ENCODE measurements around the gene AFF4.
"Not testable (repeated sequence)": the region's sequence is repeated elsewhere in the genome, so short reads cannot be mapped to it uniquely, and the experiment has no call there.

Gene AFF4

DNA sequence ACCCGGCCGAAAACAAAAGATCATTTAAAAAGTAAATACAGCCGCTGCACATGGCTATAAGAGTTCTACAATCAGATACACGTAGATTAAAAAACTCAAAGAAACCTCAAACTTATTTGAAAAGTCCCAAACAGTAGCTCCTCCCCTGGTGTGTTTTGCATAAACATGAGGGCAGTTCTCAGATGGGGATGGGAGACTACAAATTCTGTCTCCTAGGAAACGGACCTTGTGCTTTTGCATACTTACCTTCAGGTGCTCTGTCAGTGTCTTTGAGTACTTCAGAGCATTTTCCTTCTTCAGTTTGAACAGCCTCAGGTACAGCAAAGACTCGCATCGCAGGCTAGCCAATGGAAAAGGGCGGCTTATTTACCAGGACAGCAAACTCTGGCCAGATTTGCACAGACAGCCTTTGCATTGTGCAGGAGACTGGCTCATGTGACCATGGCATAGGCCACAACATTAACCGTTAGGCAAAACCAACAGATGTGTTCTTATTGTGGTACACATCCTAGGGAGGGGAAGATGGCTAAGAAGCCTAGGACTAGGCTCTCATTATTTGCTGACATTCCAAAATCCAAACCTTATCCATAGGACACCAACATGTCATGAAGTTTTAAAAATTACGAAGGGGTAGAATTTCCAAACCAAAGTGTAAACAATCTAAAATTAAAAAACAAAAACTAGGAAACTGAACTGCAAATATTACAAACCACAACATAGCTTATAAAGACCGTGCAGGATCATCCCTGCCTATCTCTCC is 77.2 kb downstream of the AFF4 start:
- DNase-seq, result no peak

DNA sequence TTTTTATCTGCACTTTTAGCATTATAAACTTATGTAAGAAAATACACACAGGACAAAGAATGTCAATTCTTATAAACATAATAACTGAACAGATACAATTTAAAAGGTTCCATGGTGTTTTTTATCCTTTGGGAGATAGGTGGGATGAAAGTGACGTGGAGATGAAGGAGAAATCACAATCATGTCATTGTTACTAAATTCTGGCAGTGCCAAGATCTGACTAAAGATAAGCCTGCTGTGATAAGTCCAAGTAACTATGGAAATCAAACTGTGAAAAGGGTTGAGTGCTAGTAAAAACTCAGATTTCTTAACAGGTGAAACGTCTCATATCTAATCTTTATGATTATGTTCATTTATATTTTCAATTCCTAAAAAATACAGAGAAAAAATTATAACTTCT is 78.9 kb downstream of the AFF4 start:
- no peak for DNase-seq

DNA sequence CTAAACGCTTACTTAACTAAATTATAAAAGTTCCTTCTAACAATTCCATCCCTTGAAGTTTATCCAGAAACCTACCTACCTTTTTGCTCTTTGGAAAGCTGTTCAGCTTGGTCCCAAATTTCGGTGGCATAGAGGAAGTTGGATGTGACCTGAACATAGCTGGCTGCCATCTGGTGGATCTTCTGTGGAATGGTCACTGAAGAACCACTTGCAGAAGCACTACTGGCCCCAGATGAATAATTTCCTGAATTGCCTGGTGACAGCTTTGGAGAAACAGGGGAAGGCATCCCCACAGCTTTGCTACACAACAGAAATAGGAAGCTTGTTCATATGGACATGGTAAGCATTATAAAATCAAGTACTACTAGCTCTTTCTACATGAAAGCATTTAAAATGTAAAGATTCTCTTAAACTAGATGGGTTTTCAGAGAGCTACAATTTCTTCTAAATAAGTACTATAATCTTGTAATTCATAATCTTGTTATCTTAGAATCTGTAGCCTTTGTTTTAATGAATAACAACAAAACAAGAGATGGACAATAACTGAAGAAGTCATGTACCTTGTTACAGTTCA is 80.1 kb downstream of the AFF4 start:
- DNase-seq, result peak; percentile 76 to 89 (median 84)

DNA sequence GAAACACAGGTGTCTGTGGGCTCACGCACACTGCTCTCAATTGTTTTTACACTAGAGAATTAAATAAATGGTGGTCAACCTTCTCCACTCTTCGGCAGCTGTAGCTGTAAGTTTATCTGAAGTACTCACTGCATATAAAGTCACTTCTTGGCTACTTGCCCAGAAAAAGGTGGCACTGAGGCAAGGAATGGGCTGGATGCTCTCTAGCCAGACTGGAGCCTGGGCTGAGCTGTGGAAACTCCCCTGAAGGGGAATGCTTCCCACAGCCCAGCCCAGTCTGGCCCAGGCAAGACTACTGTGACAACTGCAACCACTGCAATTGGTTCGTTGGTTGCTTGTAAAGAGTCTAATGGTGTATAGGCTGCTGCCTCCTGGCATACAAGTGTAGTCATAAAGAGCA is 85.5 kb downstream of the AFF4 start:
- no peak for DNase-seq

DNA sequence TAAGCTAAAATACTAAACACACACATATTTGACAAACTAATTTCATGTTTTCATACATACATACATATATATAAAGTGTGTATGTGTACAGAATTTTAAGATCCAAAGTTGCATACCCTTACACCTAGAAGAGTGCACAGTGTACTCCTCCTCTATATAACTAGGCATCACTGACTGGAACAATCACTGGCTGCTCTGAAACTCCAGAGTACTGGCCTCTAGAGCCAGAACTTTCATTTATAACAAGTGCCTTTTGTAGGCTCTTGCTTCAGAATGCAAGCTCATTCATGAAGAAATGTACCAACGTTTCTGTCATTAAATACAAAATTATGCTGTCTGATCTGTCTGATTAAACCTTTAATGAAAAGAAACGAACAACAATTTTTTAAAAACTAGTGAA is 86.0 kb downstream of the AFF4 start:
- no peak for DNase-seq

DNA sequence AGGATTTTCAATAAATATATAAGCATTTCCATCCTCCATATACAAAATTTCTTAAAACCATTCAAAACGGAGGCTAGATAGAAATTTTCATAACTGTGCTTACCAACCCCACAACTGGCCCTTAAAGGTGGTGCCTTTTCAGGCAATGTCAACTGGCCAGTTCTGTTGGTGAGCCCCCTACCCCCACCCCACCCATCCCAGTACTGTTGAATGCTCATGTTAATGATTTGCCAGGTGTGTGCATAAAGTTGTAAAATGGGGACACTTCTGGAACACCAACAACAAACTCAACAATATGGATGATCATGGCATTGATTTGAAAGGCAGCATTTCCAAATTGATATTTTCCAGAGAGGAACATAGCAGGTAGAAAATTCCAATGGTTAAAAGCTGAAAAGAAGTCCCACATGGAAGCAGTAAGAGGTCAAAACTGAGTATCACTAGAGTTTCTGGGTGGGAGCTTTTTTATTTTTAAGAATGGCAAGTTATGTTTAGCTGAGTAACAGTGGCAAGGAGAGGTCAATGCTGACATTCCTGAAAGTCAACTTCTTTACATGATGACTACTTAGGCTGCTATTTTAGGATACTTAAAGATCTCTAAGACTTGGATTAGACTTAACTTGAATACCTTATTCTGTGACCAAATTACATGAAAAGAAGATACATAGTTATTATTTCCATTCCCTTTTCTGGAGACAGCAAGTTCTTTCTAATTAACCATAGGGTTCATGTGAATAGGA is 87.2 kb downstream of the AFF4 start:
- no peak for DNase-seq

DNA sequence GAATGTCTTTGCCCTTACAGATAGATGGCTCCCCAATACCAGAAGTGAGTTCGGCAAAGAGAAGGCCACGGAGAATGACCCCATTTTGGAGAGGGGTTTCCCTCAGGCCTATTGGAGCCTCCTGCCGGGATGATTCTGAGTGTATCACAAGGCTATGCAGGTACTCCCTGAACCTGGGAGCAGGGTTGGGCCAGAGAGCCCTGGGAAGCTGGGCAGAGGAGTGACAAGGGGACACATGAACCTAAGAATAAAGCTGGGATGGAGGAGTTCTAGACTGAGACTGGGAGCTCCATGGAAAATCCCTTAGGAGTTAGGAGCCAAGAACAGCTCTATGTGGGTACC is 89.5 kb downstream of the AFF4 start:
- no peak for DNase-seq

DNA sequence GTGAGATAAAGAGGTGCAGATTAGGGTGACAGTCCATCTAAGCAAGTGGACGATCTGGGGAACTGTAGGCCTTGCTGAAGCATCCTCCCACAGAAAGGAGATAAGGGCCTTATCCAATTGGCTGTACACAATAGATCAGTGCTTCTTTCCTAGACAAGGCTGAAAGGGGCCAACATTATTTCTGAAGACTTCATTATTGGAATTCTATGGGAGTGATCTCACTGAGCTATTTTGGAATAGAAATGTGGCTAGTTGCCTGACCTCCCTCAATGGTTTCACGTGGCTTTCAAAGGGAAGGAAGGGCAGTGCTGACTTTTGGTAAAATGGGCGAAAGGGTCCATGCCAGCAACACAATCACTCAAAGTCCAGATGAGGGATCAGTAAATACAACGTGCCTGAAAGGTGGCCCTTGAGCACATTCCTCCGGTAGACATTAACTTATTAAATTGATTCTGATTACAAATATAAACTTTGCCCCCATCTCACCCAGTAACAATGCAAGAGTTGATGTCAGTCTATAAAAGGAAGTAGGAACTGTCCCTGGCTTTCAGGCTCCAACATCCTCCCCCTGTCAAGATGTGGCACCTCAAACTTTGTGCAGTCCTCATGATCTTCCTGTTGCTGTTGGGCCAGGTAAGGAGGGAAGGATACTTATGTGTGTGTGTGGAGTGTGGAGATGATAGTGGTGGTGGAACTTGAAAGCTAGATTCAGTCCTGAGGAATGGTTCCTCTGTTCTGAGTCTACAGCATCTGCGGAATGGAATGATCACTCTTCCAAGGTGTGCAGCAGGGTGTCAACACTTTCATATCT is 90.1 kb downstream of the AFF4 start, which contains the start of gene LEAP2:
Gene LEAP2, plus strand, starts transcription at position 550 of the 811 bp plus-strand sequence. Its CDS starts 27 bp downstream, at position 577.
- no peak for DNase-seq

DNA sequence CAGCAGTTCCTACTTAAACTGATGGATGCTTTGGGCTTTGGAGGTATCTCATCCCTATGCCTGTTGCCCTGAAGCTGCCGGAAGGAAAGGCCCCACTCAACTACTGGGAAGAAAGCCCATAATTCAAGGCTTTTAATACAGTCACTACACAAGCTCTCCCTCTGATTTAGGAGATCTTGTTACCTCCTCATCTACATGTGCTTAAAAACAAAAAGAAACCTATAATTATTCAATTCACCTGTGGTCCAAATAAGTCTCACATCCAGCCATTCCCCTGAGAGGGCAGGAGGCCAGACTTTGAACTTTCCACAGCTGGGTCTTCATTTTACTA is 90.7 kb downstream of the AFF4 start:
- no peak for DNase-seq

DNA sequence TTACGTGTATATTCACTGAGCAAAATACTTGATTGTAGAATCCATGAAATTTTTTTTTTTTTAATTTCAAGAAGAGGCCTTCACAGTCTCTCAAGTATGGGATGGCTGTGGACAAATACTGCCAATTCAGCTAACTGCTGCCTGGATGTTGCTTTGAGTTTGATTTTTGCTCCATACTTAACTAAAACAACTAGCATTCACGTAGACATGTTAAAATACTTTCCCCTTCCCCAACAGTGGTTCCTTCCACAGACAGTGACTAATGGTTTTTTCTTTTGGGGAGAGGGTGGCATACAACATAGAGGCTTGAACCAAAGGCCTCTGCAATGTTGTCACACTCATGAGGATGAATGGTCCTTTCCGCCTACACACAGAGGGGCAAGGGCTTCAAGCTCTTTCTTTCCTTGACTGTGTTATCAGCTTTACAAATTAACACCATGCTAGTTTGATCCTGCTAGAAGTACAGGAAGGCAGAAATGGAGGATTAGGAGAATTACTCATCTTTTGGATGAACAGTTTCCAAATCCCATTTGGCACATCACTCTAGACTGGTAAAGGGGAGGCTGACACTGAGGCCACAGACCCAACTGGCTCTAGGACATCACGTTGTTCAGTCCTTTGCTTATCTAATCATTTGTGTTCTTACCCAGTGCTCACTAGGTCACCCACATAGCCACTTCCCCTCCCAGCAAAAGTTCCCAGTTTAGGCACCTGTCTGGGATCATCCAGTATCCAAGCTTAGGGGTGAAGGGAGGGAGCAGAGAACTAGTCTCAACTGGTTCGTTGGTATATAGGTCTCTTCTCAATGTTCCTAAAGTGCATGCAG is 91.8 kb downstream of the AFF4 start:
- DNase-seq, result no peak

DNA sequence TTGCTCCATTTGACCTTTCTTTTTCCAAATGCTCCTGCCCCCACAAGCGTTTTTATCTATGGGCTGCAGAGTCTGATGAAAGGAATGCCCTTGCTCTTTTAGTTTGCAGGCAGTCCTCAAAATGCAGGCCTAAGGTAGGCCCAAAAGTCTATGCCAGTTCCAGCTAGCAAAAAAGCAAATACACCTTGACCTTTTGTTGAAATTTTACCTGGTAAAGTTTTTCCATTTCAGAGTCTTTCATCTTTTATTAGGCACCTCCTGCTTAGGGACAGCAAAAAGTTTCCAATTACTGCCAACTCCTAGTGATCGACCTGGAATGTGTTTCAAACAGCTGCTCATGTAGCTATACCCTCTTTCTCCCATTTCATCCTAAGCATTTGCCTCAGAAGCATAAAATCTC is 92.6 kb downstream of the AFF4 start:
- DNase-seq, result no peak

DNA sequence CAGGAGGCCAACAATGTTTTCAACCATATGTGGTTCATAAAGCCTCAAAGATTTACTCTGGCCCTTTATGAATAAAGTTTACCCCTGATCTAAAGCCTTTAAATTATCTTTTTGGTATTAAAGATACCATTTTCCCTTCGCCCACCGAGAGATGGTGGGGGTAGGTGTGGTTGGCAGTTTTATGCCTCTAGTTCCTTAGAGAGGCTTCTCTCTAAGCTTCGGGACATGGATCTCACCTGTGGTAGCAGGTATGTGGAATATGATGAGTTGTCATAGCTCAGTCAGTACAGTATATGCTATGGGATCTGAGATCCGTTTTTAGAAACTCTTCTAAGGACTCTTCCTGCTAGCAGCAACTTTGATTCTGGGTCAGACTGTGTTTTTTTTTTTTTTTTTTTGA is 94.7 kb downstream of the AFF4 start:
- no peak for DNase-seq

DNA sequence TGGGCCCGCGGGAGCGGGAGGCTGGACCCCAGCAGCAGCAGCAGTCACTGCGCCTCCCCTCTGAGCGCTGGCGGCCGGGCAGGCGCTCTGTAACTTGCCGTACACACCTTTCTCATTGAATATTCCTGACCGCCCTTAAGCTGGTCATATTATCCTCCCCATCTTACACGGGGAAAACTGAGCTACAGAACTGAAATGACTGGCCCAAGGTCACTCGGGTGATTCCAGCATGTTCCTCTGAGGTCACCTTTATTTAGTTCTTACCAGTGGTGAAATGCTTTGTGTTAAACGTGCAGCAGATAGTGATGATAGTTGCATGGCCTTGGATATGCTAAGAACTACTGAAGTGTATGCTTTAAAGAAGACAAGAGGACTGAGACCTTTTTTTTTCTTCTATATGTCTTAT is 96.4 kb downstream of the AFF4 start:
- DNase-seq, result no peak

DNA sequence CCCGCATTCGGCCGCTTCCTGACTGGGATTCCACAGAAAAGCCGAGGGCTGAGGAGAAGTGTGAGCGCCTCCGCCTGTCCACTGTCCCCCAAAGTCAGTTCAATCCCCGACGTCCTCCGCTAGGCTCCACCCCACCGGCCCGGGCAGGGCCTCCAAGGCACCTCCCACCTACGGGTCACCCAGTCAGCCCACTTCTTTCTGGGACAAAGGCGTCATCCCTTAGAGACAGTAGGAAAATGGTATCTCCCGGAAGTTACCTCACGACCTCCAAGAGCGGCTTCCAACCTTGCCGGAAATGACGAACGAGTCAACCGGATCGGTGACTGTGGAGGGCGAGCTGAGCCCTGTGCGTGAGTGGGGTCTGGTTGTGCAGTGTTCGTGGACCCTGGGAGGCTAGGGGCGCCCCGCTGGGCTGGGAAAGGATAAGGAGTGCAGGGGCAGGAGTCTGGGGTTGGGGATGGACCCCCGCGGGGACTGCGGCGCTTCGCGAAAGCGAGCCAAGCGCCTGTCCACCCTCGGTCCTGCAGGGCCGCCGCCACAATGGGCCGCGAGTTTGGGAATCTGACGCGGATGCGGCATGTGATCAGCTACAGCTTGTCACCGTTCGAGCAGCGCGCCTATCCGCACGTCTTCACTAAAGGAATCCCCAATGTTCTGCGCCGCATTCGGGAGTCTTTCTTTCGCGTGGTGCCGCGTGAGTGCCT is 96.9 kb downstream of the AFF4 start, which contains the start of the genes GDF9 and UQCRQ:
Gene GDF9, minus strand, starts transcription at position 128 of the 704 bp plus-strand sequence. CDS start 1,936 bp downstream, outside the sequence.
Gene UQCRQ, plus strand, starts transcription at position 301 of the 704 bp plus-strand sequence. Its CDS starts 240 bp downstream, at position 541.
- DNase-seq, result peak; percentile 98 to 100 (median 98)

DNA sequence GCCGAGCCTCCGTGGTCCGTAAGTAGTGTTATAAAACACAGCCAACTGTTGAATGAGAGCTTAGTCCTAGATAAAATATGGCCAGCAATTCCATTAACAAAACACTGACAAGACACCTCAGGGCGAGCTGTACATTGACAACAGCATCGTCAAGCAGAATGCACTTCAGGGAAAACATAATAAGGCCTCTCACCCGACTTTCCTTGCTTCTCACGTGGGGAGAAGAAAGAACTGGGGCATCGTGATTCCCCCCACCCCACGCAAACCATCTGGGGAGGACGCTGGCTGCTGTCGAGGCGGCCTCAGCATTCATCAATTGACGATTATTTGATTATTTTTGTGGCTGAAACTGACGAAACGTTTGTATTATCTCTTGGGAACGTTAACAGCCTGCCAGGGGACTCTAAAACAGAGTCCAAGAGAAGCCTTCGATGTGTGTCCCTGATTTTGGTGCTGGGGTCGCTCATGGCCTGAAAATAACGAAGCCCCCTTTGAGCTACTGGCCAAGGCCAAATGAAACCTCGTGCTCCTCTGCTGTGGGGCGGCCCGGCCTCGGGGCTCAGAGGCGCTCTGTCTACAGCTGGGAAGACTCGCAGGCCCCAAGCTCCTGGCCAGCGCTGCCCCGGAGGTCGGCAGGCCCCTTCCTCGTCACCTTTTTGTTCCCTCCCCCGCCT is 97.6 kb downstream of the AFF4 start:
- no peak for DNase-seq

DNA sequence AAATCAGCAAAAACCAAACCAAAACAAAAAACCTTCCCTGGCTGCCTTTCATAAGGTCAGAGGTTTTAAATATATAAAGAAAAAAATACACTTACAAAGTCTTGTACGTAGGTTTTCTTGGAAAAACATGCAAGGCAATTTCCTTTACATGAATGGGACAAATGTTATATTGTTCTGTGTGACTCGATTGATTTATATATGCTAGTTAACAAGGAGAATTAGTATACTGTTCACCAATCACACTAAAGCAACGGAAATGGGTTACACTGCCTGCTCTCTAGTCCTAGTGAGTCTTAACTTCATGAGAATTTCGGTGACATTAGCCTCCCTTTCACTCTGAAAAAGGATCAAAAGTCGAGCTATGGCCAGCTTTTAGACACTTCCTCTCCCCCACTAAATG is 102.7 kb downstream of the AFF4 start:
- no peak for DNase-seq

DNA sequence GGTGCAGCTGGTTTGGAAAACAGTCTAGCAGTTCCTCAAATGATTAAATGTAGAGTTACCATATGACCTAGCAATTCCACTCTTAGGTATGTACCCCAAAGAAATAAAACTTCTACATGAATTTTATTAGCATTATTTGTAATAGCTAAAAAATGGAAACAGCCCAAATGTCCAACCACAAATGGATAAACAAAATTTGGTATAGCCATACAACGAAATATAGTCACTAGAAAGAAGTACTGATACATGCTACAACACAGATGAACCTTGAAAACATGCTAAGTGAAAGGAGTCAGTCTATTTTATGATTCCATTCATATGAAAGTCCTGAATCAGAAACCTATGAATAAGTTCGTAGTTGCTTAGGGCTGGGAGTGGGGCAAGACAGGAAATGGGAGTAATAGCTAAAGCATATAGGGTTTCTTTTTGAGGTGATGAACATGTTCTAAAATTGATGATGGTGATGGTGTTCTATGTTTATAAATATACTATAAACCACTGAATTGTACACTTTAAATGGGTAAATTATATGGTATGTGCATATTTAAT is 103.5 kb downstream of the AFF4 start:
- no peak for DNase-seq

DNA sequence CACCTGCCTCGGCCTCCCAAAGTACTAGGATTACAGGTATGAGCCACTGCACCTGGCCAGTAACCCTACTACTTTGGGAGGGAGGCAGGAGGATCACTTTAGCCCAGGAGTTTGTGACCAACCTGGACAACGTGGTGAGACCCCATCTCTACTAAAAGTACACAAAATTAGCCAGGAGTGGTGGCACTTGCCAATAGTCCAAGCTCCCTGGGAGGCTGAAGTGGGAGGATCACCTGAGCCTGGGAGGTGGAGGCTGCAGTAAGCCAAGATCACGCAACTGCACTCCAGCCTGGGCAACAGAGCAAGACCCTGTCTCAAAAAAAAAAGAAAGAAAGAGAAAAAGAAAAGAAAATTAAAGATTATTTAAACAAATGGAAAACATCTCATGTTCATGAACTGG is 107.4 kb downstream of the AFF4 start:
- no peak for DNase-seq

DNA sequence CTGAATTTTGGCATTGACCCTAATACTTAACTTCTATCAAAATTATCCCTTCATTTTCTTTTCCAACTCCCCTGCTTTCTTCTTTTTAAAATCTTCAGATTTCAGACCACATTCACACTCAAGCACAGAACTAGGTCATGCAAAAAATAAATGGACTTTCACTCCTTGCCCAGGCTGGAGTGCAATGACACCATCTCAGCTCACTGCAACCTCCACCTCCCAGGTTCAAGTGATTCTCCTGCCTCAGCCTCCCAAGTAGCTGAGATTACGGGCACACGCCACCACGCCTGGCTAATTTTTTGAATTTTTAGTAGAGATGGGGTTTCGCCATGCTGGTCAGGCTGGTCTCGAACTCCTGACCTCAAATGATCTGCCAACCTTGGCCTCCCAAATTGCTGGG is 108.4 kb downstream of the AFF4 start:
- DNase-seq, result not testable (repeated sequence)

DNA sequence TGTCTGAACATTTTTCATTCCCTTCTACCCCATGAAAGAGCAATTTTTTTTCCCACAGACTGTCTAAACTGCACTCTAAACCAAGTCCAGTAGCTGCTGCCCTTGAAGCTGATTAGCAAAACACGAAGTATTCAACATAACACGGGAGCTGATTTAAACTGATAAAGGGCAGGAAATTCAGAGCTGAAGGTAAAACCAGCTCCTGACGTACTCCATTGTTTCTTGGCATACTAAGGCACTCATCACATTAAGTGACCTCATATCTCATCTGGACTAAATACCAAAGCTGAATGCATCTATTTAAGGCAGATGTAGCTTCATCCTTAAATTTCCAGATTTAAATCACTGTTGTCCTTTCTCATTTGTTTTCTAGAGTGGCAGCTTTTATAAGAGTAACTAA is 109.1 kb downstream of the AFF4 start:
- no peak for DNase-seq
